A549 (cell line): Measurements from ENCODE around the gene CIDEA. TPM values are rescaled to one million over a fixed set of nuclear protein-coding genes. Genes with fewer than 3 reads are reported as not detected.

ENCODE experiments used
- ATAC-seq, 2 experiments: fragments of 200-7000 bp in 1 of 2; fragments of >200 bp in 1 of 2; cut with Nextera tagmentation in 1 of 2; cut with Tn5 transposase in 1 of 2; 3 replicates each; pipeline versions ENCODE4 v1.8.0 to v1.9.1; 2018 to 2020; ENCODE audit warnings: mild to moderate bottlenecking in 1 of 2, moderate library complexity in 1 of 2
- CTCF ChIA-PET: fragments of 300-600 bp; sonication (Branson Sonifier 250); formaldehyde crosslinking; extraction: SDS; loops from one replicate; lab custom pipeline; 2021; ENCODE audit warnings: antibody characterized with exemption, inconsistent platforms; lab: Yijun Ruan, JAX
- POLR2A ChIA-PET: fragments of 350-600 bp; formaldehyde crosslinking; extraction: SDS; loops from one replicate; lab custom pipeline; 2021; ENCODE audit warnings: antibody characterized with exemption, inconsistent platforms; lab: Yijun Ruan, JAX
- DNase-seq, 2 experiments: peaks; one replicate each; pipeline versions ENCODE4 v3.0.0 to v3.0.0-alpha.2; 2011 to 2016; ENCODE audit warnings: low read depth in 1 of 2, low spot score in 1 of 2
- FAIRE-seq: peaks from 2 replicates; lab custom pipeline; 2011; peaks lifted over from hg19 to GRCh38; lab: Jason Lieb, UNC
- H3K27ac ChIP-seq, 2 experiments: fragments of >200 bp; sonication (Bioruptor Twin); formaldehyde crosslinking; 3 replicates each; pipeline ENCODE4 v1.5.1; 2016 to 2017
- H3K4me1 ChIP-seq: fragments of >200 bp; sonication (Bioruptor Twin); formaldehyde crosslinking; 3 replicates; pipeline ENCODE4 v1.6.1; 2016
- H3K4me2 ChIP-seq: fragments of >200 bp; sonication (Bioruptor Twin); formaldehyde crosslinking; 3 replicates; pipeline ENCODE4 v1.6.1; 2016
- H3K4me3 ChIP-seq: fragments of >200 bp; sonication (Bioruptor Twin); formaldehyde crosslinking; 3 replicates; pipeline ENCODE4 v1.5.1; 2016
- H3K9me3 ChIP-seq: fragments of >200 bp; sonication (Bioruptor Twin); formaldehyde crosslinking; 3 replicates; pipeline ENCODE4 v1.6.1; 2016
- CEBPB ChIP-seq, 2 experiments: fragments of >200 bp in 1 of 2; sonication (Bioruptor Twin) in 1 of 2; formaldehyde crosslinking in 1 of 2; IDR thresholded peaks; 2 replicates each; pipeline ENCODE4 v1.6.1; 2012 to 2016
- CHD2 ChIP-seq: fragments of 150-350 bp; IDR thresholded peaks from 2 replicates; pipeline ENCODE4 v1.6.1; 2014; ENCODE audit warnings: low read length; ENCODE audit not compliant: partially characterized antibody
- CHD4 ChIP-seq: fragments of 200-600 bp; sonication (generic); IDR thresholded peaks from 2 replicates; pipeline ENCODE4 v1.6.1; 2016; ENCODE audit warnings: antibody characterized with exemption, mild to moderate bottlenecking, borderline replicate concordance
- ESRRA ChIP-seq: fragments of 150-350 bp; IDR thresholded peaks from 2 replicates; pipeline ENCODE4 v1.6.1; 2014; ENCODE audit warnings: mild to moderate bottlenecking, low read length, borderline replicate concordance
- FOXS1 ChIP-seq: fragments of 250-450 bp; sonication (Bioruptor Pico); IDR thresholded peaks from 2 replicates; pipeline ENCODE4 v1.5.0; 2020; ENCODE audit warnings: mild to moderate bottlenecking, moderate library complexity
- GATA3 ChIP-seq: IDR thresholded peaks from 2 replicates; pipeline ENCODE4 v1.6.1; 2012; ENCODE audit warnings: borderline replicate concordance
- HDAC2 ChIP-seq: fragments of 200-600 bp; sonication (generic); IDR thresholded peaks from 2 replicates; pipeline ENCODE4 v1.6.1; 2016
- HOXA7 ChIP-seq: fragments of 250-450 bp; sonication (Bioruptor Pico); IDR thresholded peaks from 2 replicates; pipeline ENCODE4 v1.5.0; 2020; ENCODE audit warnings: mild to moderate bottlenecking, moderate library complexity
- HOXB13 ChIP-seq: fragments of 250-450 bp; sonication (Bioruptor Pico); IDR thresholded peaks from 2 replicates; pipeline ENCODE4 v1.5.0; 2020; ENCODE audit warnings: low read depth, mild to moderate bottlenecking, moderate library complexity
- MAFK ChIP-seq: fragments of 450-650 bp; IDR thresholded peaks from 2 replicates; pipeline ENCODE4 v1.6.1; 2014; ENCODE audit not compliant: partially characterized antibody
- MAZ ChIP-seq: fragments of 150-350 bp; IDR thresholded peaks from 2 replicates; pipeline ENCODE4 v1.6.1; 2014; ENCODE audit warnings: antibody characterized with exemption, low read depth, low read length, borderline replicate concordance
- NFE2L2 ChIP-seq: fragments of 150-350 bp; conservative IDR thresholded peaks from 2 replicates; pipeline ENCODE4 v1.6.1; 2014; ENCODE audit warnings: low read length
- NPAS2 ChIP-seq: fragments of 250-450 bp; sonication (Bioruptor Pico); IDR thresholded peaks from 2 replicates; pipeline ENCODE4 v1.8.0; 2022; ENCODE audit warnings: mild to moderate bottlenecking, moderate library complexity, borderline replicate concordance
- RARB ChIP-seq: fragments of 250-450 bp; sonication (Bioruptor Pico); IDR thresholded peaks from 2 replicates; pipeline ENCODE4 v1.8.0; 2021; ENCODE audit warnings: mild to moderate bottlenecking, moderate library complexity
- SMC3 ChIP-seq: fragments of >200 bp; sonication (Bioruptor Twin); formaldehyde crosslinking; IDR thresholded peaks from 3 replicates; pipeline ENCODE4 v1.6.1; 2018; ENCODE audit warnings: inconsistent platforms
- ZFP36 ChIP-seq: fragments of 450-650 bp; IDR thresholded peaks from 2 replicates; pipeline ENCODE4 v1.6.1; 2014; ENCODE audit warnings: borderline replicate concordance; ENCODE audit not compliant: partially characterized antibody
- ZNF302 ChIP-seq: fragments of 250-450 bp; sonication (Bioruptor Pico); IDR thresholded peaks from 2 replicates; pipeline ENCODE4 v1.9.0; 2021; ENCODE audit warnings: inconsistent platforms, mild to moderate bottlenecking, moderate library complexity
- ZSCAN20 ChIP-seq: fragments of 250-450 bp; sonication (Bioruptor Pico); IDR thresholded peaks from 2 replicates; pipeline ENCODE4 v1.8.0; 2022; ENCODE audit warnings: mild to moderate bottlenecking, moderate library complexity
- WGBS: methylation state at CpG from one replicate; pipeline ENCODE4 v1.1.6; 2017; ENCODE audit errors: missing lambda C conversion rate; 5-methylcytosine and 5-hydroxymethylcytosine counted together
- polyA plus RNA-seq, 4 experiments: library from polyadenylated mRNA; depleted of rRNA in 3 of 4; stranded (reverse); fragments of >200 nt; fragmentation: RNase III in 1 of 4; extraction: RNeasy Plus Mini Kit Qiagen cat#74134 plus additional on column Dnase treatment in 1 of 4; gene quantifications; 2 replicates in 3 of 4; 3 replicates in 1 of 4; pipeline ENCODE4 v1.2.3, GENCODE V29; 2011 to 2017
- TF ChIP-seq, protein P1 (sequence below): IDR thresholded peaks from 2 replicates; pipeline ENCODE4 v1.6.1; 2012
- TF ChIP-seq, protein P2 (sequence below): fragments of >200 bp; sonication (Bioruptor Twin); formaldehyde crosslinking; IDR thresholded peaks from 3 replicates; pipeline ENCODE4 v1.6.1; 2016
- TF ChIP-seq, protein P3 (sequence below): fragments of >200 bp; sonication (Bioruptor Twin); formaldehyde crosslinking; IDR thresholded peaks from 3 replicates; pipeline ENCODE4 v1.5.1; 2016
- TF ChIP-seq, protein P4 (sequence below): IDR thresholded peaks from 2 replicates; pipeline ENCODE4 v1.6.1; 2012; ENCODE audit warnings: low read depth, borderline replicate concordance

CIDEA gene
- polyA plus RNA-seq, 2 of the 4 experiments (the other 2 are of a cell fraction), result not detected

DNA sequence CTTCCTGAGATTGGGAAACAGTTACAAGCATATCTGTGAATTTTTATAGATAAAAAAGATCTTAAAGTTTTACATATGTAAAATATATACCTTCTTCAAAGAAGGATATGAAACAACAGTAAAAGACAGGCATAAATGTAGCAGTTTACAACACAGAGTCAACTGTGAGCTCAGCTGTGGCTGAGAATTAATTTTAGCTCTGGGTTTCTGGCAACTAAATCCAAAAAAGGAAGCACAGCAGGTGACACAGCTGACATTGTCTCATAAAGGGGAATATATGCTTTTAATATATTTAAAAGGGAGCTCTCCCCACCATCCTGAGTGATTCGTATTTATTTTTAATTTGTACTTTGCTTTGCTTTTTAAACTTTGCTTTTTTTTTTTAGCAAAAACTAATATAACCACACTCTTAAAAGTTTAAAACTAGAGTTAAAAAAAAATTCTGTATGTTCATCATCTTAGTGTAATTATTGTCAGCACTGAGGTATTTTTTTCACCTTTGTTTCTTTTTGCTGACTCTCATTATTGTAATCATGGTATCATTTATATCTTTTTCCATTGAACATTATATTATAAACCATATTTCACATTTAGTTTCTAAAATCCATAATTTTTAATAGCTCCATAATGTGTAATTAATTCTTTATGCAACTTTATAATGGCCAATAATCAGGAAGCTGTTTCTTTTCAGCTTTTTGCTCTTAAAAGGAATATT lies 60.6 kb downstream of the CIDEA start:
- ATAC-seq, result no peak
- ChIA-PET POLR2A (no interaction called here), CTCF (interaction anchor here (0.7 to 2.2 kb wide), 5 partner anchors 12 to 43 kb away, joined by 3 to 6 read pairs (median 4); no protein-coding TSS in a partner anchor)
- H3K27ac ChIP-seq, result no peak overlapping the region
- WGBS, result 91% methylated on average over 1 of the region's 1 CpG
- no peak overlapping the region for H3K4me2 ChIP-seq
- peaks cover 3% of the 10 kb centered on the region for H3K4me1 ChIP-seq
- no peak overlapping the region for H3K4me3 ChIP-seq
- H3K9me3 ChIP-seq, result peaks cover 20% of the 10 kb centered on the region
- no peak for TF ChIP-seq HOXA7 (CRISPR knock-in tag)
- no peak for TF ChIP-seq ESRRA
- no peak for TF ChIP-seq HOXB13 (CRISPR knock-in tag)
- no peak for TF ChIP-seq CHD2
- TF ChIP-seq ZNF302 (CRISPR knock-in tag), result no peak
- TF ChIP-seq, all 56 proteins: peak for 0
- DNase-seq, result no peak
- no peak for FAIRE-seq

DNA sequence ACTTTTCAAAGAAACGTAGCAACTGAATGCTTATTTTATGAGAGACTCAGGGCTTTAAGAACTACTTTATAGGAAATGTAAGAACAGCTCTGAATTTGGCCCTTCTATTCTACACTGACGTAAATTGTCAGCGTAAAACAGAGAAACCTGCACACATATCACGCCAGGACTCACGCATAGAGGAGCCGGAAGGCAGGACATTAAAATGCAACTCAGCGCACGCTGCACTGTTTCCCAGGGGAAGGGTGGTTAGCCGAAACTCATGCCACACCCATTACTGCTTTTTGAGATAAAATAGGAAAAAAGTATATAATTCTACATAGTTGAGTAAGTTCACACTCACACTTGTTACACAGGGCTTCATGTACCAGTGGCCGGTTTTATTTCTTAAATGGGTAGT lies 61.3 kb downstream of the CIDEA start:
- FAIRE-seq, result no peak
- TF ChIP-seq NFE2L2 (no peak), CEBPB (IDR thresholded peaks at IDR 0.05) (no peak), RARB (CRISPR knock-in tag) (no peak), HDAC2 (no peak), NPAS2 (CRISPR knock-in tag) (no peak), SMC3 (no peak), CHD4 (no peak), FOXS1 (no peak), MAFK (no peak), MAZ (no peak), ZSCAN20 (CRISPR knock-in tag) (no peak), GATA3 (no peak), HOXB13 (CRISPR knock-in tag) (no peak), ZFP36 (no peak)
- TF ChIP-seq, protein P1, sequence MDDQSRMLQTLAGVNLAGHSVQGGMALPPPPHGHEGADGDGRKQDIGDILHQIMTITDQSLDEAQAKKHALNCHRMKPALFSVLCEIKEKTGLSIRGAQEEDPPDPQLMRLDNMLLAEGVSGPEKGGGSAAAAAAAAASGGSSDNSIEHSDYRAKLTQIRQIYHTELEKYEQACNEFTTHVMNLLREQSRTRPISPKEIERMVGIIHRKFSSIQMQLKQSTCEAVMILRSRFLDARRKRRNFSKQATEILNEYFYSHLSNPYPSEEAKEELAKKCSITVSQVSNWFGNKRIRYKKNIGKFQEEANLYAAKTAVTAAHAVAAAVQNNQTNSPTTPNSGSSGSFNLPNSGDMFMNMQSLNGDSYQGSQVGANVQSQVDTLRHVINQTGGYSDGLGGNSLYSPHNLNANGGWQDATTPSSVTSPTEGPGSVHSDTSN, result no peak
- TF ChIP-seq, protein P2, sequence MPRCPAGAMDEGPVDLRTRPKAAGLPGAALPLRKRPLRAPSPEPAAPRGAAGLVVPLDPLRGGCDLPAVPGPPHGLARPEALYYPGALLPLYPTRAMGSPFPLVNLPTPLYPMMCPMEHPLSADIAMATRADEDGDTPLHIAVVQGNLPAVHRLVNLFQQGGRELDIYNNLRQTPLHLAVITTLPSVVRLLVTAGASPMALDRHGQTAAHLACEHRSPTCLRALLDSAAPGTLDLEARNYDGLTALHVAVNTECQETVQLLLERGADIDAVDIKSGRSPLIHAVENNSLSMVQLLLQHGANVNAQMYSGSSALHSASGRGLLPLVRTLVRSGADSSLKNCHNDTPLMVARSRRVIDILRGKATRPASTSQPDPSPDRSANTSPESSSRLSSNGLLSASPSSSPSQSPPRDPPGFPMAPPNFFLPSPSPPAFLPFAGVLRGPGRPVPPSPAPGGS, result no peak
- TF ChIP-seq, protein P3, sequence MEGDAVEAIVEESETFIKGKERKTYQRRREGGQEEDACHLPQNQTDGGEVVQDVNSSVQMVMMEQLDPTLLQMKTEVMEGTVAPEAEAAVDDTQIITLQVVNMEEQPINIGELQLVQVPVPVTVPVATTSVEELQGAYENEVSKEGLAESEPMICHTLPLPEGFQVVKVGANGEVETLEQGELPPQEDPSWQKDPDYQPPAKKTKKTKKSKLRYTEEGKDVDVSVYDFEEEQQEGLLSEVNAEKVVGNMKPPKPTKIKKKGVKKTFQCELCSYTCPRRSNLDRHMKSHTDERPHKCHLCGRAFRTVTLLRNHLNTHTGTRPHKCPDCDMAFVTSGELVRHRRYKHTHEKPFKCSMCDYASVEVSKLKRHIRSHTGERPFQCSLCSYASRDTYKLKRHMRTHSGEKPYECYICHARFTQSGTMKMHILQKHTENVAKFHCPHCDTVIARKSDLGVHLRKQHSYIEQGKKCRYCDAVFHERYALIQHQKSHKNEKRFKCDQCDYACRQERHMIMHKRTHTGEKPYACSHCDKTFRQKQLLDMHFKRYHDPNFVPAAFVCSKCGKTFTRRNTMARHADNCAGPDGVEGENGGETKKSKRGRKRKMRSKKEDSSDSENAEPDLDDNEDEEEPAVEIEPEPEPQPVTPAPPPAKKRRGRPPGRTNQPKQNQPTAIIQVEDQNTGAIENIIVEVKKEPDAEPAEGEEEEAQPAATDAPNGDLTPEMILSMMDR, result no peak
- TF ChIP-seq, protein P4, sequence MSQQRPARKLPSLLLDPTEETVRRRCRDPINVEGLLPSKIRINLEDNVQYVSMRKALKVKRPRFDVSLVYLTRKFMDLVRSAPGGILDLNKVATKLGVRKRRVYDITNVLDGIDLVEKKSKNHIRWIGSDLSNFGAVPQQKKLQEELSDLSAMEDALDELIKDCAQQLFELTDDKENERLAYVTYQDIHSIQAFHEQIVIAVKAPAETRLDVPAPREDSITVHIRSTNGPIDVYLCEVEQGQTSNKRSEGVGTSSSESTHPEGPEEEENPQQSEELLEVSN, result no peak
- POLR2A ChIA-PET, result no interaction called here
- peaks cover 18% of the 10 kb centered on the region for H3K9me3 ChIP-seq
- 91% methylated on average over 10 of the region's 10 CpGs for WGBS
- H3K27ac ChIP-seq, result no peak overlapping the region
- no peak overlapping the region for H3K4me3 ChIP-seq
- no peak for DNase-seq
- no peaks in the 10 kb centered on the region for H3K4me1 ChIP-seq
- H3K4me2 ChIP-seq, result no peak overlapping the region
- CTCF ChIA-PET, result interaction anchor here (1.6 to 2.2 kb wide), 2 partner anchors 13 to 44 kb away, joined by 5 to 6 read pairs; no protein-coding TSS in a partner anchor
- no peak for ATAC-seq
